Right lung (tissue), 5 donors: ENCODE results near the gene SCARF2. TPM values are rescaled to one million over a fixed set of nuclear protein-coding genes. Genes with fewer than 3 reads are reported as not detected.
"Not testable (repeated sequence)": the region's sequence is repeated elsewhere in the genome, so short reads cannot be mapped to it uniquely, and the experiment has no call there.

Experiments used
- DNase-seq, 2 donors: peaks; one replicate each; pipeline ENCODE4 v3.0.0-alpha.2; 2013
- polyA plus RNA-seq, 5 donors: library from polyadenylated mRNA; unstranded; fragments of 120-200 nt; gene quantifications; one replicate each; pipeline versions ENCODE4 v1.2.1 to v1.2.3, GENCODE V29; 2013; ENCODE audit warnings: inconsistent platforms in 1 of 5, low replicate concordance in 1 of 5; ENCODE audit not compliant: insufficient read length in 5 of 5, insufficient read depth in 1 of 5

The SCARF2 gene
- polyA plus RNA-seq, 5 donors = 15.1 to 39.6 (median 23.5) TPM

DNA sequence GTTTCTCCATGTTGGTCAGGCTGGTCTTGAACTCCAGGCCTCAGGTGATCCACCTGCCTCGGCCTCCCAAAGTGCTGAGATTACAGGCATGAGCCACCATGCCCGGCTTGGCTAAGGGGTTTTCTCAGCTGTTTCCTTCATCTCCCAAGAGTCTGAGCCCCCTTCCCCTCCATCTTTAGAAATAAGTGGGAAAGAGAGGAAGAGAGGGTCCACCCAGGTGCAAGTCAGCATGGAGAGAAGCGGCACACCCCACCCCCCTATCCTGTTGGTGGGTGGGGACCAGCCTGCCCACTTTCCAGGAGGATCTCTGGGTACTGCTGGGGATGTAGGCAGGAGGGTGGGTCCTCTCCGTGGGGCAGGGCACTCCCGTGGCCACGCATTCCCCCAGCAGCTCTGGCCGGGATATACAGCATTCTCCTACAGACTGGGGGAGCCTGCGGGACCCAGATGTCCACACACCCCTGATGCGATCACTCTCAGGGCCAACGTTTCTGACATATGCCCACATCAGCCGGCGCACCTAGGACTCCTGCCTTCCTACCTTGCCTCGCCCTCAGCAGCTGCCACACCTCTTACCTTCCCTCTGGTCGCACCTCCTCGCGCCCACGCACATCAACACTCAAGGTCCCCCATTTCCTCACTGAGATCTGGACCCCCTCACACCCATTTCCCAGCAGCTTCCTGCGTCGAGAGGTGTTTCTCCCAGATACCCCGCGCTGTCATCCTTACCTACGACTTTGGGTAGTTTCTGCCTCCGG lies 8.9 kb downstream of the SCARF2 start:
- DNase-seq = no peak

DNA sequence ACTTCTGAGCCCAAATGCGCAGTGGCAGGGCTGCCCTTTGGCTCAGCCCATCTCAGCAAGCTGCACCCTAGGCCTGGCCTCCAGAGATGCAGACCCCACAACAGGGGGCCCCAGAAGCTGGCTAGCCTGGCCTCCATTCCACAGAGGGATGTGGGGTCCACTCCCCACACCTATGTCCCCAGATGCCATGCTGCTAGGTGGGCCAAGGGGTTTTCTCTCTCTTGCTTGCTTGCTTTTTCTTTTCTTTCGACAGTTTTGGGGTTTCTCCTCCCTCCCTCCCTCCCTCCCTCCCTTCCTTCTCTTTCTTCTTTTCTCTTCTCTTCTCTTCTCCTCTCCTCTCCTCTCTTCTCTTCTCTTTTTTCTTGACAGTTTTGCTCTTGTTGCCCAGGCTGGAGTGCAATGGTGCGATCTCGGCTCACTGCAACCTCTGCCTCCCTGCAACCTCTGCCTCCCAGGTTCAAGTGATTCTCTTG lies 9.6 kb downstream of the SCARF2 start:
- no peak for DNase-seq

DNA sequence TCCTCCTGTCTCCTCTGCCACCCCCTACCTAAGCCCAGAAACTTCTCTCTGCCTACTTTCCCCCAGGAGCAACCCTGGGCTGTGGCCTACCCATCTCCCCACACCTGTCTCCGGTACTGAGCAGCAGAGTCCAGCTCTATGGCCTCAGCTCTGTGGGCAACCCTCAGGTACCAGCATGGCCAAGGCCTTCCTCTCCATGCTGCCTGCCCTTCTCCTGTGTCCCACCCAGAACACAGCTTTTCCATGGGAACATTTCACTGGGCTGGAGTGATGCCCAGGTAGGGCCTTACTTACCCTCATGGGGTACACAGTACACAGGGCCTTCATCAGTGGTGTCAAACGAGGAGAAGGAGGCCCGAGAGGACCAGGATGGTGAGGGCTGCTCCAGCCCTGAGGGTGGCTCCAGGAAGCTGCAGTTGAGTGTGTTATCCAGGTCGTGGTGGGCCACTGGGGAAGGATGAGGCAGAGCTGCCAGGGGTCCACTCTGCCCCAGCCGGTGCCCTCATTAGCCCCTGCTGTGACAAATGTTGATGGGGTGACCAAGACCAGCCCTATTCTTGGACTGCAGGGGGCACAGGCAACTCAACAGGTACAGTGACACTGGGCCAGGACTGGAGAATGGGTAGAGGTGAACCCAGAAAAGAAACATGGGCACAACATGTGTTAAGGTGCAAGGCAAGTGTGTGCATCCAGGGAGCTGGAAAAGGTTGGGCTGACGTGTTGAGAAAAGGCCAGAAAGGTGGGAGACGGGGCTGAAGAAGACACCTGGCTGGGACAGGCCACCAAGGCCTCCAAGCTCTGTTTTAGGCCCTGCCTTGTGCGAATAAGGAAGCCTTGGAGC lies 10.3 kb downstream of the SCARF2 start:
- DNase-seq = no peak

DNA sequence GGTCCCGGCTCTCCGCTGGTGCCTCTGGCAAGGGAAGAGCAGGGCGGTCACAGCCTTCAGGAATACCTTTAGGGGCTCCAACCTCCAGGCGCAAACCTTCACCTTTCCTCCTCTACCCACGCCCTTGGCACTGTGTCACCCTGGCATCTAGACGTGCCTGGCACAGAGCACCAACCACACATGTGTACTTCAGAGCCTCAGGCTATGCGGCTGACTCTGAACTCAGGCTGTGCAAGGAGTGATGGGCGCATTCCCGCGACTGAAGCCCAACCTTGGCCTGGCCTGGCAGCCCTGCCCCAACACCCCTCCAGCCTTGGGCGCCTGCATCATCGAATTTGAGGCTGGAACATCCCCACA lies 11.4 kb downstream of the SCARF2 start:
- no peak for DNase-seq

DNA sequence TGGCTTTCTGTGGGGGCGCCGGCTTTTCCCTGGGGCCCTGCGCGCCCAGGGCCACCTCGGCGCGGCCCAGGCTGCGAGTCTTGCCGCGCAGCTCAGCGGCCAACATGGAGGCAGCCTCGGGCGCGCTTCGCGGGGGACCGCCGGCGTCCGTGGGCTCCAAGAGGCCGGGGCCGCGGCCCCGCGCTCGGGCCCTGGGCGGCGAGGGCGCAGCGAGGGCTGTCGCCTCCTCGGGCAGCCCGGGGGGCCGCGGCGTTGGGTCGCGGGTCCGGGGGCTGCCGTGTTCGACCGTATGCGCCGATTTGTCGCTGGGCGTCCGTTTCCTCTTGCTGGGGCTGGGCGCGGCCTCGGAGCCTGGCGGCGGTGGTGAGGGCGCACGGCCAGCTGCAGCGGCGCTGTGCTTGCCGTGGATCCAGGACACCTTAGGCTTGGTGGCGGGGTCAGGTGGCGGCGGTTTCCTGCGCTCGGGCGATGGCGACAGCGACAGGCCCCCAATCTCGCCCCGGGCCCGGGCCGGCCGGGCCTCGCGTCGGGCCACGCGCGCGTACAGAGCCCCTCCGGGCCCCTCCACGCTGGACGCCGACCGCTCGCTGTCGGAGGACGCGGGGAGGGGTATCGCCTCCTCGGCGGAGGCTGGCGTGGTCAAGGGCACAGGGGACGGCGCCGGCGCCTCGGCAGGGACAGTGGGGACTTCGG lies 11.9 kb downstream of the SCARF2 start:
- no peak for DNase-seq

DNA sequence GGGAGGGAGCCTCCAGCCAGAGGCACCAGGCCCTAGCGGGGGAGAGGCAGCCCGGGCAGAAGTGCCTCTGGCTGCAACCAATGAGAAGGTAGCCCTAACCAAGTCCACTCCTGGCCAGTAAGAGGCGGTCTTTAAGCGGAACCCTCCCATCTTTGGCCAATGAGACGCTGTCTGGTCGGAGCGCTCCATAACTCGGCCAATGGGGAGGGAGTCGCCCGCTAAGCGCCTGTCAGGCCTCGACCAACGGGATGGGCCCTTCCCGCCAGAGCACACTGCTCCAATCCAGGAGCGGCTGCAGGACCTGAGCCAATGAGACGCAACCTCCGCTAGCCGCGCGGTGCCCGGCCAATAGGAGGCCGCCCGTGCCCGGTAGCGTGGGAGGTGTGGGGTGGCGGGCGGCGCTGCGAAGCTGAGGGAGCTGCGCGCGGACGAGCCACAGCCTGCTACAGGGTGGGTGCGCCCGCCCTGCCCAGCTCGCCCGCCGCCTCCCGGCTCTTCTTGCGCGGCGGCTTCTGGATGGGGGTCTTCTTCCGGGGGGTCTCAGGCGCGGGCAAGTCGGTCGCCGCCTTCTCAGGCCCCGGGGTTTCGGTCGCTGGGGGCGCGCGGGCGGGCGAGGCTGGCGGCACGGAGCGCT lies 12.6 kb downstream of the SCARF2 start:
- DNase-seq = no peak

DNA sequence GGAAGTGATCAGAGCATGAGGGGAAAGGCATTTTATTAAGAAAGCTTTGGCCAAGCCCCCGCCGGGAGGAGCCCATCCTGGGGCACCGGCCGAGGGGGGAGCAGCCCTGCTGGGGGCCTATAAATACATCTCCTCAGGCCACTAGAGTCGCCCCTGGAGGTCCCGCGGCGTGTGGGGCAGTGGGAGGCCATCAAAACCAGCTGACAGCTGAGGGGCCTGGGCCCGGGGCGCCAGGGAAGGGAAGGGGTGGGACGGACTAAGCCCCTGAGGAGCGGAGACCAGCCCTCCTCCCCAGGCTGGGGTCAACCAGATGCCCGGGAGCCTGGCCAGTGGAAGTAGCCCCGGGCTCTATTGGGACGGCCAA lies 13.1 kb downstream of the SCARF2 start:
- no peak for DNase-seq

DNA sequence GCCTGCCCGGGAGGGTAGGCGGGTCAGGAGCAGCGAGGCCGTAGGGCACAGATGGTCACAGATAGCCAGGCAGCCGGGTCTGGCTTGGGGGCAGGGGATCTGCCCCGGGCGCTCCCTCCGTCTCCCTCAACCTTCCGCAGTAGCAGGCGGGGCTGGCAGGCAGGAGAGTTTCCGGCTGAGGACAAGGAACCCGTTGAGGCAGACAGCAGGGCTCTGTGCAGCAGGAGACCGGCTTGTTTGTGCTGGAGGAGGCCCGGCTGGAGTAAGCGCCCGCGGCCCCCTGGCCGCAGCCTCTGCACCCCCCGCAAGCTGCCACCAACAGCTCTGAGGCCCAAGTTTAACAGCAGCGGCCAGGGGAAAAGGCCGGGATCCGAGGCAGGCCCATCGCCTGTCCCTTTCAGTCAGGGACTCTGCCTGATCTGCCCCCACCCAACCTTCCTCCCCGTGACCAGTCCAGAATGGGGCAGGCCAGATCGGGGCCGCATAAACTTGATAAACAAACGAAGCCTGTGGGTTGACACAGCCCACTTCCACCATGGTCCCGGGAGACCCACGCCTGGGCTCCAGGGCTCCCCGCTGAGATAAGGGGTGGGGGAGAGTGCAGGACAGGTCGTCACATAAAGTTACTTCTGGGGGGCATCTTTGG lies 13.6 kb downstream of the SCARF2 start:
- DNase-seq = no peak

DNA sequence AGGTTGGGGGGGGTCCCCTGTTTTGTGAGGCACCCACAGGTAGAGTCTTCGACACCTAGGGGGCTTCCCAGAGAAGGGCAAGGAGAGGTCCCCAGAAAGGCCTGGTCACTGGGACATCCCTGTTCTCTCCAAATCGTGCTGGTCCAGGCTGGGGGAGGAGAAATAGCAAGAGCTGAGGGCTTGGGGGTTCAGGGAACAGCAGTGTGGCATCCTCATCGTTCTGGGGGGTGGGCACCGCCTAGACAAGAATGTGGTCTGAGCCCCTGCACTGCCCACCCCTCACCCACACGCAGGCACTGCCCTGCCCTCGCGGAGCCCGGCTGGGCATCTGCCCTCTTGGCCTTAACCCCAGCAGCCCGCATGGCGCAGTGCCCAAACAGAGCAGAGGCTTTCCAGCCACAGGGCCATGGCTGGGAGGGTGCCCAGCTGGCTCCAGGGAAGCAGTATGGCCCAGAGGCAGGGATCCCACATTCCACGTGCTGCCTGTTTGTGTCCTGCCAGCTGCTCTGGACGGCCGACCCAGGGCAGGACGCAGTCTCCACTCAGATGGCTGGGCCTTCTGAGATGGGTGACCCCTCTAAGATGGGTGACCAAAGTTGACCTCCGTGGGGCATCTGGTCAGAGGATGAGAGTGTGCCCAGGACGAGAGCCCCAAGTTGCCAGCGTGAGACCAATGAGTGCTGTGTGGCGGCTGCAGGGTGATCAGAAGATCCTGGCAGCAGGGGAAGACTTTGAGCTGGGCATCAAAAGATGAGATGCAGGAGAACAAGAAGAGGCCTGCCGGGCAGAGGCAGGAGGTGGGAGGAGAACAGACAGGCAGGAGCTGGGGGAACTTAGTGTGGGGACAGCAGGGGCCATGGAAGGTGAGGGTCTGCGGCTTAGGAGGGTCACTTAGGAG lies 14.4 kb downstream of the SCARF2 start:
- no peak for DNase-seq

DNA sequence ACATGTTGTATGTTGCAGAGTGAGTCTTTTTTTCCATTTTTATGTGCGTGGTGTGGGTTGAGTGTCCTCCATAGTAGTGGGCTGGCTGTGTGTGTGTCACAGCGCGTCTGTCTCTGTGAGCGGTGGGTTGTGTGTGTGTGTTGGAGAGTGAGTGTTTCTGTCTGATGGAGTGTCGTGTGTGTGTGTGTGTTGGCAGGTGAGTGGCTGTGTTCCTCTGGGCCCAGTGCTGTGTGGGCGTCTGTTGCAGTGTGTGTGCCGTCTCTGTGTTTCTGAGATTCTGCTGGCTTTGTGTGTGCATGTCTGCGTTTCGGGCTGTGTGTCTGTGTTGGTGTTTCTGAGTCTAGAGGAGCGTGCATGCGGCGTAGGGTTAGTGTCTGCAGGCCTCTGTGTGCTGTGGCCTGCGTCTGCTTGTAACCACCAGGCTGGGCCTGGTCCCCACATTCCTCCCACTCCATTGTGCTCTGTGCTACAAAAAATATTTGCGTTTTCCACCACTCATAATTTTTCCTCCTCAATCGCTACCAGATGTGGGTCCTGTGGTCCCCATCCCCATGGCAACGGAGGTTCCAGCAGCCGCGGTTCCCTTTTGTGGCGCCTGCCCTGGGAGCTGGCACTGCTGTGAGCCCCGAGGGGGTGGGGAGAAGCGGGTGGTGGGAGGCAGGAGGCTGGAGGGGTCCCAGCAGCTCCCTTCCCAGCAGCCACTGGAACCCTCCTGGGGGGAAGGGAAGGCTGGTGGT lies 15.2 kb downstream of the SCARF2 start:
- no peak for DNase-seq

DNA sequence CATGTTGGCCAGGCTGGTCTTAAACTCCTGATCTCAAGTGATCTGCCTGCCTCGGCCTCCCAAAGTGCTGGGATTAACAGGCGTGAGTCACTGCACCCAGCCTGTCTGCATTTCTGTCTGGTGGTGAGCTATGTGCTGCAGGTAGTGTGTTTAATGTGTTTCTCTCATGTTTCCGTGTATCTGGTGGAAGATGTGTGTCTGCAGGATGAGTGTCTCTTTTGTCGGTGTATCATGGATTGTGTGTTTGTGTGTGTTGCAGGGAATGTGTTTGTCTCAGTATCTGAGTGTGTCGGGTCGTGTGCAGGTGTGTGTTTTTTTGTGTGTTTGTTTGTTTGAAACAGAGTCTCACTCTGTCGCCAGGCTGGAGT lies 16.1 kb downstream of the SCARF2 start:
- no peak for DNase-seq

DNA sequence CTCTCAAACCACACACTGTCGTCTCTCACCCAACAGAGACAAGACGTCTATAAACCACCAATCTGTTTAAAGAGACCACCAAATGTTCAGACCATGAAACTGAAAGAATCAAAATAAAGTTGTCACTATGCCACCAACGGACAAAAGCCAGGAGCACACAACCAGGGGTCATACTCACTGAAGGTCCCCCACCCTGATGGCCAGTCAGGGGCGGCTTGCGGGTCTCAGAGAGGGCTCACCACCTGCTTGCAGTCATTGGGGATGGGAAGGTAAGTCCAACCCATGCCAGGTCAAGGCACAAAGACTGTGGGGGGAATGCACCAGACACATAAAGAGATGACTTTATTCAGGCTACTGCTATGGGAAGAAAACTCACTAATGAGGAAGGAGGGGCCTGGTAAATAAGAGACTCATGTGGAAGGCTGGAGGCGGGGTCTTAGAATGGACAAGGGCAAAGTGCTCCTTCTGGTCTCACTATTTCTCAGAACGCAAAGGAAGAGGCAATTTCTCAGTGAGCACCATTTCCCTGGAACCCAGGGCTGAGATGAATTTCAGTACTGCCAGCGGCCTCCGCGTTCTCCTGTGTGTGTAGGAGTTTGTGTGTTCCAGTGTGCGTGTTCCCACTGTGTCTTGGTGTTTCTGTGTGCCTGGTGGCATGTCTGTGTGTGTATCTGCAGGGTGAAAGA lies 17.3 kb downstream of the SCARF2 start:
- no peak for DNase-seq

DNA sequence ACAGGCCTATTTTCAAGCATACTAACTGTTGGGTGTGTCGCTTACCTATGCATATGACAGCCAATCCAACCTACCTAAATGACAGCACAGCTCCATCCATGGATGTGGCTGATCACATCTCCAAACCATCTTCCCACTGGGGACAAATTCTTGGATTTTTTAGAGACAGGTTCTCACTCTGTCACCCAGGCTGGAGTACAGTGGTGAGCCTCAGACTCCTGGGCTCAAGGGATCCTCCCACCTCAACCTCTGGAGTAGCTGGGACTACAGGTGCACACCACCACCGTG lies 18.0 kb downstream of the SCARF2 start:
- no peak for DNase-seq

DNA sequence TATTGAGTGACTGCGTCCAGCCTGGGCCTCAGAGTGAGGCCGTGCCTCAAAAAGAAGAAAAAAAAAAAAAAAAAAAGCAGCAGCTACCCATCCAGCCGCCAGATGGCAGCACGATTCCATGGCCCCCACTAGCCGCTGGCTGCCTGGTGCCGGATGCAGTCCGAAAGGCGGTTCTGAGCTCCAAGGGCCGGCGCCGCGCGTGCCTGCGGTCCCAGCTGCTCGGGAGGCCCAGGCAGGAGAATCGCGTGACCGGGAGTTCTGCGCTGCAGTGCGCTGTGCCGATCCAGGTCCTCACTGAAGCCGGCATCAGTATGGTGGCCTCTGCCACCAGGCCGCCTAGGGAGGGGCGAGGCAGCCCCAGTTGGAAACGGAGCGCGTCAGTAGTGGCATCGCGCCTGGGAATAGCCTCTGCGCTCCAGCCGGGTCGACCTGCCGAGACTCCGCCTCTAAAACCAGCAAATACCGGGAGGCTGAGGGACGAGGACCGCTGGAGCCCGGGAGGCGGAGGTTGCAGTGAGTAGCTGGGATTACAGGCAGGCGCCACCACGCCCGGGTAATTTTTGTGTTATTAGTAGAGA lies 19.3 kb downstream of the SCARF2 start:
- DNase-seq = peak; percentile 80 to 83

DNA sequence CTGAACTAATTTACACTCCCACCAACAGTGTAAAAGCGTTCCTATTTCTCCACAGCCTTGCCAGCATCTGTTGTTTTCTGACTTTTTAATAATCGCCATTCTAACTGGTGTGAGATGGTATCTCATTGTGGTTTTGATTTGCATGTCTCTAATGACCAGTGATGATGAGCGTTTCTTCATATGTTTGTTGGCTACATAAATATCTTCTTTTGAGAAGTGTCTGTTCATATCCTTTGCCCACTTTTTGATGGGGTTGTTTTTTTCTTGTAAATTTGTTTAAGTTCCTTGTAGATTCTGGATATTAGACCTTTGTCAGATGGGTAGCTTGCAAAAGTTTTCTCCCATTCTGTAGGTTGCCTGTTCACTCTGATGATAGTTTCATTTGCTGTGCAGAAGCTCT lies 21.9 kb downstream of the SCARF2 start:
- DNase-seq = not testable (repeated sequence)

DNA sequence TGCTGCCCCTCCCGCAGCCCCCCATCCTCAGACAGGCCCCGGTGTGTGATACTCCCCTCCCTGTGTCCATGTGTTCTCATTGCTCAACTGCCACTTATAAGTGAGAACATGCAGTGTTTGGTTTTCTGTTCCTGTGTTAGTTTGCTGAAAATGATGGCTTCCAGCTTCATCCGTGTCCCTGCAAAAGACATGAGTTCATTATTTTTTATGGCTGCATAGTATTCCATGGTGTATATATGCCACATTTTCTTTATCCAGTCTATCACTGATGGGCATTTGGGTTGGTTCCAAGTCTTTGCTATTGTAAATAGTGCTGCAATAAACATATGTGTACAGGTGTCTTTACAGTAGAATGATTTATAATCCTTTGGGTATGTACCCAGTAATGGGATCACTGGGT lies 22.4 kb downstream of the SCARF2 start:
- DNase-seq = not testable (repeated sequence)

DNA sequence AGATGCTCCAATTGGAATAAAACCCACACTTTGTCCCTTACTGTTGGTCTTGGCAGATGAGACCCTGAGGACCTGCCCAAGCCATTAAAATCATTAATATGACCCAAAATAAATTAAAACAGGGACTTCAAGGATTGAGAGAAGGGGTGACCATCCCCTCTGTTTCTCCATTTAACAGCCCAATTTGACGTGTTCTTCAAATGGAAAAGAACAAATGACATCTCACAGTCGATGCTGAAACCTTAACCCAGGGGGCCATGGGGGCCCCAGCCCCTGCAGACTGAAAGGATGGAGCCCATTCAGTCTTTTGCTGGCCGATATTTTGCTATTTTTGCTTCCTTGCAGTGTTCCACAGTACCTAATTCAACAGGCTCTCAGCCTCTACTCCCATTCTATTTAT lies 23.2 kb downstream of the SCARF2 start:
- DNase-seq = no peak

DNA sequence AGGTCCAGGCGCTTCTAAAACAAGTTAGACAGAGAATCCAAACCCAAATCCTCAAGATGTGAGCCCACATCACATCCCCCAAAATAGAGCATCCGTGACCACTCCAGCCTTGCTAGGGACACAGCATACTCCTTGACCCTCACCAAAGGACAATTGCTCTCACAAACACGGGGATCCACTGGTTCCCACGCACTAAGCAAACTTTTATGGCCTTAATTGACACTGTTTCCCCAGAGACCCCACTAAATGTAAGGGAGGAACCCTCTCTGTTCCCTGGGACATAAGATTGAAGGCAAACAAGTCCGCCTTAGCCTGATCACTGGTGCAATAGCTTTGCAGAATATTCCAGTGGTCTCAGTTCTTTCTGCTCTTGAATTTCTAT lies 23.6 kb downstream of the SCARF2 start:
- no peak for DNase-seq
